Loucy (cell line): ENCODE data around the gene C8G.

Experiments used
- H2AFZ ChIP-seq: fragments of 200-600 bp; sonication (generic); 2 replicates; pipeline ENCODE4 v1.6.0; 2016; ENCODE audit warnings: antibody characterized with exemption, mild to moderate bottlenecking, low read length, moderate library complexity
- H3F3A ChIP-seq: fragments of 200-600 bp; 2 replicates; pipeline ENCODE4 v1.6.0; 2016; ENCODE audit warnings: antibody characterized with exemption, low read depth, mild to moderate bottlenecking
- H3K27me3 ChIP-seq: fragments of 200-600 bp; sonication (generic); 2 replicates; pipeline ENCODE4 v1.6.1; 2014; ENCODE audit warnings: low read length, mild to moderate bottlenecking; ENCODE audit not compliant: insufficient read depth, poor library complexity, severe bottlenecking
- H3K36me3 ChIP-seq: fragments of 200-600 bp; sonication (generic); 2 replicates; pipeline ENCODE4 v1.6.1; 2016; ENCODE audit warnings: low read length; ENCODE audit not compliant: insufficient read depth
- H3K4me1 ChIP-seq: fragments of 200-600 bp; sonication (generic); 2 replicates; pipeline ENCODE4 v1.5.1; 2014; ENCODE audit warnings: low read length, mild to moderate bottlenecking; ENCODE audit not compliant: insufficient read depth, poor library complexity, severe bottlenecking
- H3K4me2 ChIP-seq: fragments of 200-600 bp; sonication (generic); 2 replicates; pipeline ENCODE4 v1.6.0; 2014; ENCODE audit warnings: antibody characterized with exemption, low read length, low read depth, mild to moderate bottlenecking; ENCODE audit not compliant: poor library complexity, severe bottlenecking
- H3K4me3 ChIP-seq: fragments of 200-600 bp; sonication (generic); 2 replicates; pipeline ENCODE4 v1.5.1; 2014; ENCODE audit warnings: low read length, mild to moderate bottlenecking, mixed read lengths; ENCODE audit not compliant: poor library complexity, severe bottlenecking
- H3K79me2 ChIP-seq: fragments of 200-600 bp; sonication (generic); 2 replicates; pipeline ENCODE4 v1.6.1; 2014; ENCODE audit warnings: low read length; ENCODE audit not compliant: insufficient read depth
- H3K9ac ChIP-seq: fragments of 200-600 bp; sonication (generic); 2 replicates; pipeline ENCODE4 v1.6.0; 2014; ENCODE audit warnings: mild to moderate bottlenecking, low read depth, low read length, moderate library complexity; ENCODE audit not compliant: poor library complexity, severe bottlenecking
- H3K9me2 ChIP-seq: fragments of 200-600 bp; sonication (generic); replicated peaks from 2 replicates; pipeline ENCODE4 v1.6.1; 2016; ENCODE audit warnings: low read depth, low read length, mixed read lengths
- H3K9me3 ChIP-seq: fragments of 200-600 bp; sonication (generic); 2 replicates; pipeline ENCODE4 v1.6.1; 2014; ENCODE audit warnings: mild to moderate bottlenecking, antibody characterized with exemption, low read length, low read depth; ENCODE audit not compliant: insufficient read depth
- H4K20me1 ChIP-seq: fragments of 200-600 bp; sonication (generic); 2 replicates; pipeline ENCODE4 v1.6.0; 2014; ENCODE audit warnings: antibody characterized with exemption, low read length, mild to moderate bottlenecking; ENCODE audit not compliant: insufficient read depth, poor library complexity, severe bottlenecking
- EZH2phosphoT487 ChIP-seq: fragments of 200-600 bp; IDR thresholded peaks from 2 replicates; pipeline ENCODE4 v1.6.1; 2018; ENCODE audit warnings: antibody characterized with exemption, mild to moderate bottlenecking, moderate library complexity, borderline replicate concordance
- TF ChIP-seq, protein P1 (sequence below): fragments of 200-600 bp; sonication (generic); conservative IDR thresholded peaks from 2 replicates; pipeline ENCODE4 v1.5.1; 2014; ENCODE audit warnings: mild to moderate bottlenecking, antibody characterized with exemption, low read length

Gene C8G

DNA sequence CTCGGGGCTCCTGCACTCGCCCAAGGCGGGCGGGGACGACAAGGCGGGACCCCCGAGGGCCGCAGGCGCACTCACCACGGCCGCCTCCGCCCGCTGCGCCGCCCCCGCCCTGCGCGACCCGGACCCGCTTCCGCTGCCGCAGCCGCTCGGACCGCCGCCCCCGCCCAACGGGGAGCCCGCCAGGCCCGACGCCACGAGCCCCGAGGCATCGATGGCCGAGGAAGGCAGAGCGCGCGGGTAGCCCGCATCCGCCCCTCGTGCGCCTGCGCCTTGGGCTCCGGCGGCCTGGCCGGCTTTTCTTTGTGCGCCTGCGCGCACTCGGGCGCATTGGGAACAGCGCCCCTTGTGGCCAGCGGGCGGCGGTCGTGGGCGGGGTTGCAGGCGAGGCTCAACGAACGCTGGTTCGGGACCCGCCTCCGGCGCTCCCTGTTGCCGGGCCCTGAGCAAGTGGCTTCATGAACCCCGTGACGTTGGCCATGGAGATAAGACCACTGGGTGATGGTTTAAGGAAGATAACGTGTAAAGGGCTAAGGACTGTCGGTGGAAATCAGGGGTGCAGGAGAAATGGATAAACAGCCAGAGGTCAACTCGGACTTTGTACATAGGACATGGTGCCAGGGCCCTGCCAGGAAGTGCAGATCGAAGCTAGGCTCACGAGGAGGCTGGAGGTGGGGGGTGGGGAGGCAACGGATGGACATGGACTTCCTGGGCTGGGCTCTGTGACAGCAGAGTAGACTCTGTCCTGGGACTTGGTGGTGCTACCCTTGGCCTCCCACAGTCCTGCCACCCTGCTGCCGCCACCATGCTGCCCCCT lies at the start of gene C8G, which contains the start of gene FBXW5:
C8G (plus strand) TSS at position 725 of the 814 bp plus-strand sequence; CDS start at position 803, 78 bp downstream.
FBXW5 (minus strand) TSS at position 220 of the 814 bp plus-strand sequence. CDS start 655 bp downstream, outside the sequence.
- Histone ChIP-seq H3K4me2 (peak within 1 kb of the TSS; percentile 94), H4K20me1 (peaks cover 29% of the 10 kb centered on the region), H3K4me1 (peaks cover 17% of the 10 kb centered on the region), H2AFZ (peak within 1 kb of the TSS; percentile 74), H3K36me3 (peaks cover 24% of the 10 kb centered on the region; the same call in 1 of the 2 replicates), H3F3A (no peaks in the 10 kb centered on the region), H3K9me3 (no peaks in the 10 kb centered on the region), H3K79me2 (peaks cover 26% of the 10 kb centered on the region), H3K27me3 (no peaks in the 10 kb centered on the region), H3K9me2 (no peaks in the 10 kb centered on the region), H3K4me3 (peak within 1 kb of the TSS; percentile 98), H3K9ac (peak within 1 kb of the TSS; percentile 95)
- TF ChIP-seq, protein P1, sequence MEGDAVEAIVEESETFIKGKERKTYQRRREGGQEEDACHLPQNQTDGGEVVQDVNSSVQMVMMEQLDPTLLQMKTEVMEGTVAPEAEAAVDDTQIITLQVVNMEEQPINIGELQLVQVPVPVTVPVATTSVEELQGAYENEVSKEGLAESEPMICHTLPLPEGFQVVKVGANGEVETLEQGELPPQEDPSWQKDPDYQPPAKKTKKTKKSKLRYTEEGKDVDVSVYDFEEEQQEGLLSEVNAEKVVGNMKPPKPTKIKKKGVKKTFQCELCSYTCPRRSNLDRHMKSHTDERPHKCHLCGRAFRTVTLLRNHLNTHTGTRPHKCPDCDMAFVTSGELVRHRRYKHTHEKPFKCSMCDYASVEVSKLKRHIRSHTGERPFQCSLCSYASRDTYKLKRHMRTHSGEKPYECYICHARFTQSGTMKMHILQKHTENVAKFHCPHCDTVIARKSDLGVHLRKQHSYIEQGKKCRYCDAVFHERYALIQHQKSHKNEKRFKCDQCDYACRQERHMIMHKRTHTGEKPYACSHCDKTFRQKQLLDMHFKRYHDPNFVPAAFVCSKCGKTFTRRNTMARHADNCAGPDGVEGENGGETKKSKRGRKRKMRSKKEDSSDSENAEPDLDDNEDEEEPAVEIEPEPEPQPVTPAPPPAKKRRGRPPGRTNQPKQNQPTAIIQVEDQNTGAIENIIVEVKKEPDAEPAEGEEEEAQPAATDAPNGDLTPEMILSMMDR = peak; percentile 79
- no peak for TF ChIP-seq EZH2phosphoT487

DNA sequence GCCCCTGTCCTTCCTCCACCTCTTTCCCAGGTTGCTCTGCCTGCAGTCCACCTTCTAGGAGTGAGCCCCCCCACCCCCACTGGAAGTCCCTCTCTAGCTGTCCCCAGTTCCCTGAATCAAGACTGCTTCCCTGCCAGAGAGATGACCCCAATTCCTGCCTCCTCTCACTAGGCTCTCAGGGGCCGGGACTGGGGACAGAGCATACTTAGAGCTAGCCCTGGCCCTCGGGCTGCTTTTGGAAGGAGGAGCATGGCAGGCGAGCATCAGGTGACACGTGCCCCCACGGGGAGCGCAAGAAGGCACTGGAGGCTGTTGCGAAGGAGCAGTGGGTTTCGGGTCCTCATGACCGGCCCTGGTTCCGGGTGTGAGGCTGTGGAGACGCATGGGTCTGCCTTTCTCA lies 49.0 kb upstream of the C8G start:
- no peaks in the 10 kb centered on the region for H3K9me3 ChIP-seq
- TF ChIP-seq, protein P1 = no peak
- TF ChIP-seq EZH2phosphoT487 = no peak
- H3K4me1 ChIP-seq = no peaks in the 10 kb centered on the region
- no peak overlapping the region for H3K4me2 ChIP-seq
- peaks cover 72% of the 10 kb centered on the region for H3K79me2 ChIP-seq
- H2AFZ ChIP-seq = no peak overlapping the region
- no peaks in the 10 kb centered on the region for H3K9me2 ChIP-seq
- H3F3A ChIP-seq = no peaks in the 10 kb centered on the region
- no peak overlapping the region for H3K4me3 ChIP-seq
- peaks cover 32% of the 10 kb centered on the region; the same call in 1 of the 2 replicates for H3K36me3 ChIP-seq
- no peaks in the 10 kb centered on the region for H3K27me3 ChIP-seq
- H4K20me1 ChIP-seq = peaks cover 41% of the 10 kb centered on the region
- no peak overlapping the region for H3K9ac ChIP-seq

DNA sequence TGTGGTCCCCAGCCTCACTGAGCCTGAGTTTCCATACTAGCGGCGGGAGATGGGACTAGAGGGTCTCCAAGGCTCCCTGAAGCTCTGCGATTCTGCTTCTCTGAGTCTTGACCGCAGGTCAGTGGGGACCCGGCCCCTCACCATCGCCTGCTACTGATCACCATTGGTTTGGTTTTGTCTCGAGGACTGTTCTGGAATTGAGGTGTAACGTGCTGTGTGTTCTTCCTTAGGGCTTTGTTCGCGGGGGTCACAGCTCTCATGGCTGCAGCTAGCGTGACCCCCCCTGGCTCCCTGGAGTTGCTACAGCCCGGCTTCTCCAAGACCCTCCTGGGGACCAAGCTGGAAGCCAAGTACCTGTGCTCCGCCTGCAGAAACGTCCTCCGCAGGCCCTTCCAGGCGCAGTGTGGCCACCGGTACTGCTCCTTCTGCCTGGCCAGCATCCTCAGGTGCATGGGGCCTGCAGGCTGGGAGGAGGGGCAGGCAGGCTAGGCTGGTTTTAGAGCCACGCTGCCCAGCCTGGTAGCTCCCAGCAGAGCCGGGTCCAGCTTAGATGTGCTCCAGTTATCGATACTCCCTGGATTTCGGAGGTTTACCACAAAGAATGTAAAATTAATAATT lies 46.5 kb upstream of the C8G start:
- Histone ChIP-seq H3K9me3 (no peaks in the 10 kb centered on the region), H4K20me1 (peaks cover 32% of the 10 kb centered on the region), H3K4me1 (no peaks in the 10 kb centered on the region), H3K36me3 (peaks cover 49% of the 10 kb centered on the region; the same call in 1 of the 2 replicates), H3K4me2 (no peak overlapping the region), H3K9me2 (no peaks in the 10 kb centered on the region), H3F3A (no peaks in the 10 kb centered on the region), H2AFZ (no peak overlapping the region), H3K4me3 (no peak overlapping the region), H3K9ac (no peak overlapping the region), H3K27me3 (no peaks in the 10 kb centered on the region), H3K79me2 (peaks cover 48% of the 10 kb centered on the region)
- TF ChIP-seq, protein P1 = no peak
- TF ChIP-seq EZH2phosphoT487 = no peak
